NCI-H2227 (cell line): Measurements from ENCODE around the gene CHKA.

ENCODE experiments used
- DNase-seq: peaks from one replicate; lab custom pipeline; 2025; ENCODE audit not compliant: unreplicated experiment; lab: John Stamatoyannopoulos, UW

CHKA gene

GRCh38 chr11:68016904-68017817 lies 104.0 kb downstream of the CHKA start:
- no peak for DNase-seq

GRCh38 chr11:68016161-68016903 lies 104.9 kb downstream of the CHKA start:
- DNase-seq, result no peak

GRCh38 chr11:68015467-68015866 lies 105.7 kb downstream of the CHKA start:
- DNase-seq, result no peak

GRCh38 chr11:68014947-68015447 lies 106.2 kb downstream of the CHKA start:
- no peak for DNase-seq

- no peak for DNase-seq
Measured at GRCh38 chr11:68014157-68014946, 106.8 kb downstream of the CHKA start.

- DNase-seq, result no peak
Measured at GRCh38 chr11:68013611-68014156, 107.5 kb downstream of the CHKA start.

- DNase-seq, result no peak
Measured at GRCh38 chr11:68012843-68013610, 108.2 kb downstream of the CHKA start.

- no peak for DNase-seq
Measured at GRCh38 chr11:68012044-68012842, 108.9 kb downstream of the CHKA start.

GRCh38 chr11:68011051-68011943 lies 109.9 kb downstream of the CHKA start:
- no peak for DNase-seq

- no peak for DNase-seq
Measured at GRCh38 chr11:68010090-68011041, 110.8 kb downstream of the CHKA start, which contains the start of gene ALDH3B1. Gene ALDH3B1, plus strand, starts transcription at chr11:68010327. Its CDS starts 4,971 bp downstream, at chr11:68015298.

- DNase-seq, result no peak
Measured at GRCh38 chr11:68009391-68010089, 111.6 kb downstream of the CHKA start.

GRCh38 chr11:68008381-68009337 lies 112.5 kb downstream of the CHKA start:
- DNase-seq, result no peak

- DNase-seq, result no peak
Measured at GRCh38 chr11:68007498-68008380, 113.4 kb downstream of the CHKA start.

- DNase-seq, result no peak
Measured at GRCh38 chr11:68006606-68007166, 114.5 kb downstream of the CHKA start.
